Esophagus squamous epithelium (tissue), 4 donors: ENCODE measurements around the gene BCL11B.

Source experiments
- POLR2A ChIP-seq, 4 donors: fragments of 450-650 bp; IDR thresholded peaks; one replicate each; pipeline ENCODE4 v1.6.1; 2017; ENCODE audit warnings: antibody characterized with exemption in 4 of 4, mild to moderate bottlenecking in 4 of 4, moderate library complexity in 3 of 4
- TF ChIP-seq, protein P1 (sequence below), 6 experiments: fragments of 450-650 bp in 4 of 6; fragments of 200-600 bp in 2 of 6; sonication (generic) in 2 of 6; IDR thresholded peaks; one replicate each; pipeline ENCODE4 v1.5.1; 2016 to 2019; ENCODE audit warnings: antibody characterized with exemption in 6 of 6, mild to moderate bottlenecking in 4 of 6, moderate library complexity in 4 of 6

DNA sequence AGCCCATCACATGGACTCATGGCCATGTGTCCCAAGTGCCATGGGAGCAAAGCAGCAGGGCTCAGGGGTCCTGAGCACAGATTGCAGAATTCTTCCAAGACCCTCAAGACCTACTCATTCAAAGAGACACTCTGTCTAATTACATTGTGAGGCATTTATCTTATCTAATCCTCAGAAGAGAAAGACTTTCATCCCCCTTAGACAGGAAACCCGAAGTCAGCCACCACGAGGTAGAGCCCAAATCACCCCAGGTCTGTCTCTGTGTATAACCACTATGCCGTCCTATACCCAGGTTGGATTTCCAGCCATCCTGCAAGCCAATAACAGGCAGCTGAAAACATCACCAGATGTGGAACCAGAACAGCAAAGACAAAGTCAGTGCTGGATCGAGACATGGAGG, 8.9 kb upstream of the BCL11B start:
- TF ChIP-seq, protein P1, sequence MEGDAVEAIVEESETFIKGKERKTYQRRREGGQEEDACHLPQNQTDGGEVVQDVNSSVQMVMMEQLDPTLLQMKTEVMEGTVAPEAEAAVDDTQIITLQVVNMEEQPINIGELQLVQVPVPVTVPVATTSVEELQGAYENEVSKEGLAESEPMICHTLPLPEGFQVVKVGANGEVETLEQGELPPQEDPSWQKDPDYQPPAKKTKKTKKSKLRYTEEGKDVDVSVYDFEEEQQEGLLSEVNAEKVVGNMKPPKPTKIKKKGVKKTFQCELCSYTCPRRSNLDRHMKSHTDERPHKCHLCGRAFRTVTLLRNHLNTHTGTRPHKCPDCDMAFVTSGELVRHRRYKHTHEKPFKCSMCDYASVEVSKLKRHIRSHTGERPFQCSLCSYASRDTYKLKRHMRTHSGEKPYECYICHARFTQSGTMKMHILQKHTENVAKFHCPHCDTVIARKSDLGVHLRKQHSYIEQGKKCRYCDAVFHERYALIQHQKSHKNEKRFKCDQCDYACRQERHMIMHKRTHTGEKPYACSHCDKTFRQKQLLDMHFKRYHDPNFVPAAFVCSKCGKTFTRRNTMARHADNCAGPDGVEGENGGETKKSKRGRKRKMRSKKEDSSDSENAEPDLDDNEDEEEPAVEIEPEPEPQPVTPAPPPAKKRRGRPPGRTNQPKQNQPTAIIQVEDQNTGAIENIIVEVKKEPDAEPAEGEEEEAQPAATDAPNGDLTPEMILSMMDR (IDR thresholded peaks at IDR 0.05), result no peak
- TF ChIP-seq POLR2A (IDR thresholded peaks at IDR 0.05), result no peak
